HEK293T (cell line): ENCODE measurements around the gene EXOC3L1.

Source experiments
- CTCF ChIA-PET: fragments of 350-600 bp; formaldehyde crosslinking; extraction: SDS; loops from one replicate; lab custom pipeline; 2021; ENCODE audit warnings: antibody characterized with exemption, inconsistent platforms; lab: Yijun Ruan, JAX
- POLR2A ChIA-PET: fragments of 350-600 bp; formaldehyde crosslinking; extraction: SDS; loops from one replicate; lab custom pipeline; 2020; ENCODE audit warnings: antibody characterized with exemption, inconsistent platforms; lab: Yijun Ruan, JAX
- DNase-seq: peaks from one replicate; pipeline ENCODE4 v3.0.0; 2012; ENCODE audit warnings: mixed read lengths; ENCODE audit errors: extremely low spot score
- ARNT ChIP-seq: fragments of 450-650 bp; IDR thresholded peaks from 2 replicates; pipeline ENCODE4 v1.6.1; 2017; ENCODE audit warnings: mild to moderate bottlenecking
- BHLHE40 ChIP-seq: fragments of 450-650 bp; IDR thresholded peaks from 2 replicates; pipeline ENCODE4 v1.6.1; 2016; ENCODE audit warnings: mild to moderate bottlenecking, moderate library complexity, borderline replicate concordance
- CTBP1 ChIP-seq: fragments of 450-650 bp; IDR thresholded peaks from 2 replicates; pipeline ENCODE4 v1.6.1; 2016; ENCODE audit warnings: borderline replicate concordance
- ELF4 ChIP-seq: fragments of 450-650 bp; IDR thresholded peaks from 2 replicates; pipeline ENCODE4 v1.6.1; 2017; ENCODE audit warnings: antibody characterized with exemption
- FOXA1 ChIP-seq: fragments of 450-650 bp; IDR thresholded peaks from 2 replicates; pipeline ENCODE4 v1.6.1; 2016; ENCODE audit warnings: mild to moderate bottlenecking
- FOXK2 ChIP-seq: fragments of 450-650 bp; IDR thresholded peaks from 2 replicates; pipeline ENCODE4 v1.6.1; 2016; ENCODE audit warnings: mild to moderate bottlenecking
- FOXM1 ChIP-seq: fragments of 450-650 bp; IDR thresholded peaks from 2 replicates; pipeline ENCODE4 v1.6.1; 2017; ENCODE audit warnings: mild to moderate bottlenecking, borderline replicate concordance
- HDGF ChIP-seq: fragments of 450-650 bp; IDR thresholded peaks from 2 replicates; pipeline ENCODE4 v1.6.1; 2017; ENCODE audit warnings: antibody characterized with exemption, borderline replicate concordance
- L3MBTL2 ChIP-seq: fragments of 450-650 bp; conservative IDR thresholded peaks from 2 replicates; pipeline ENCODE4 v1.6.1; 2016; ENCODE audit warnings: mild to moderate bottlenecking
- LEF1 ChIP-seq: fragments of 450-650 bp; IDR thresholded peaks from 2 replicates; pipeline ENCODE4 v1.6.1; 2017; ENCODE audit warnings: mild to moderate bottlenecking, borderline replicate concordance
- NFRKB ChIP-seq: fragments of 450-650 bp; IDR thresholded peaks from 2 replicates; pipeline ENCODE4 v1.6.1; 2016; ENCODE audit warnings: mild to moderate bottlenecking, moderate library complexity
- SP1 ChIP-seq: fragments of 450-650 bp; IDR thresholded peaks from 2 replicates; pipeline ENCODE4 v1.6.1; 2017
- SUZ12 ChIP-seq: fragments of 450-650 bp; IDR thresholded peaks from 2 replicates; pipeline ENCODE4 v1.6.1; 2016; ENCODE audit warnings: mild to moderate bottlenecking
- TARDBP ChIP-seq: fragments of 450-650 bp; IDR thresholded peaks from 2 replicates; pipeline ENCODE4 v1.6.1; 2016
- ZNF384 ChIP-seq: fragments of 450-650 bp; IDR thresholded peaks from 2 replicates; pipeline ENCODE4 v1.6.1; 2016
- TF ChIP-seq, protein P1 (sequence below): fragments of 450-650 bp; IDR thresholded peaks from 2 replicates; pipeline ENCODE4 v1.6.1; 2016

Gene EXOC3L1

DNA sequence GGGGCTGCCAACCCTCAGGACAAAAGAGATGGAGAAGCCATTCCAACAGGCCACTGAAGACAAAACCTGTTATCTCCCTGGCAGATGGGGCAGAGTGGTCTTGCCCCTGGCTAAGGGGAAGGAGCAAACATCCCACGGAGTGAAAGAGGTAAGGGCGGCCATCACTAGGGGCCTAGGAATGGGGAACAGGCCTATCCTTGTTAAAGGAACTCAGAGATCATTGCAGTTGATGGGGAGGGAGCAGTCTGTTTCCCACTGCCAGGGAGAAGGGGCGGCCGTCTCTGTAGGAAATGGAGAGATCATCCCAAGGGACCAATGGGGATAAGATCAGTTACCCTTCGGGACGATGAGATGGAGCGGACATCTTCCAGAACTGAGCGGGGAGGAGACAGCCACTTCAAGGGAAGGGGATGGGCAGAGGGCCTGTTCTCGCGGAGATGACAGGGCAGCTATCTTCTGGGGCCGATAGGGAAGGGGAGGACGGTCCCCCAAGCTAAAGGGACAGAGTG is 36.4 kb upstream of the EXOC3L1 start:
- TF ChIP-seq SP1 (no peak), TARDBP (no peak), ZNF384 (no peak), ELF4 (no peak), SUZ12 (no peak), FOXK2 (no peak), FOXM1 (no peak), ARNT (no peak), NFRKB (no peak)
- CTCF ChIA-PET = interaction anchor here (0.6 to 1.2 kb wide), 4 partner anchors 20 to 265 kb away, joined by 3 to 5 read pairs (median 4); partner anchors contain the start of gene CES3
- no peak for DNase-seq
- POLR2A ChIA-PET = interaction anchor here (0.6 to 2.4 kb wide), 17 partner anchors 8 to 321 kb away, joined by 3 to 22 read pairs (median 5); partner anchors contain the start of genes EXOC3L1, FHOD1, NOL3 and SLC9A5

GRCh38 chr16:67223992-67224391 is 34.1 kb upstream of the EXOC3L1 start:
- ChIA-PET CTCF (interaction anchor here (0.8 kb wide), 1 partner anchor 26 kb away, joined by 5 read pairs; no protein-coding TSS in a partner anchor), POLR2A (interaction anchor here (0.8 kb wide), 1 partner anchor 24 kb away, joined by 3 read pairs; the partner anchor contains the start of gene FHOD1)
- no peak for DNase-seq
- TF ChIP-seq FOXM1 = no peak

GRCh38 chr16:67216612-67217490 is 26.9 kb upstream of the EXOC3L1 start:
- POLR2A ChIA-PET = interaction anchor here (1.0 kb wide), 1 partner anchor 11 kb away, joined by 3 read pairs; no protein-coding TSS in a partner anchor
- TF ChIP-seq LEF1 (no peak), TARDBP (no peak), CTBP1 (no peak), HDGF (no peak), ARNT (no peak), NFRKB (no peak), SP1 (no peak), FOXA1 (no peak), FOXK2 (no peak), BHLHE40 (no peak), L3MBTL2 (no peak)
- TF ChIP-seq, protein P1, sequence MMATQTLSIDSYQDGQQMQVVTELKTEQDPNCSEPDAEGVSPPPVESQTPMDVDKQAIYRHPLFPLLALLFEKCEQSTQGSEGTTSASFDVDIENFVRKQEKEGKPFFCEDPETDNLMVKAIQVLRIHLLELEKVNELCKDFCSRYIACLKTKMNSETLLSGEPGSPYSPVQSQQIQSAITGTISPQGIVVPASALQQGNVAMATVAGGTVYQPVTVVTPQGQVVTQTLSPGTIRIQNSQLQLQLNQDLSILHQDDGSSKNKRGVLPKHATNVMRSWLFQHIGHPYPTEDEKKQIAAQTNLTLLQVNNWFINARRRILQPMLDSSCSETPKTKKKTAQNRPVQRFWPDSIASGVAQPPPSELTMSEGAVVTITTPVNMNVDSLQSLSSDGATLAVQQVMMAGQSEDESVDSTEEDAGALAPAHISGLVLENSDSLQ = no peak
- no peak for DNase-seq
- CTCF ChIA-PET = no interaction called here

DNA sequence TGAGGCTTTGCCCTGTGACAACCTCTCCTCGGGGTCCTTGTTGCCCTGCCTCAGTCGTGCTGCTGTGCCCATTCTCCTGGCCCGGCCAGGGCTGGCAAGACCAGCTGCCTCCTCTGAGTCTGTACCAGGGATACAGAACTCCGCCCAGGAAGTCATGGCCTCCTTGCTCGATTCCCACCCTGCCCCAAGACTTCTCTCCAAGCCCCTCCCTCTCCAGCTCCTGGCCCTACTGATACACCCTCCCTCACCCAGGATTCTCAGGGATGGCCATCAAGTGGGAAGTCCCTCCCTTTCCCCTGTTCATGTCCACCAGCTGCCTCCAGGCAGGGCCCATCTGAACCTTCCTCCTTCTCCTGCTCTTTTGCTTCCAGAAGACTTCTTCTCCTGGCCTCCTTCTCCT is 25.8 kb upstream of the EXOC3L1 start:
- CTCF ChIA-PET = interaction anchor here (0.7 kb wide), 1 partner anchor 508 kb away, joined by 3 read pairs; no protein-coding TSS in a partner anchor
- POLR2A ChIA-PET = interaction anchor here (1.2 kb wide), 1 partner anchor 10 kb away, joined by 4 read pairs; no protein-coding TSS in a partner anchor
- TF ChIP-seq L3MBTL2 = no peak
- no peak for TF ChIP-seq SUZ12
- TF ChIP-seq SP1 = no peak
- TF ChIP-seq, protein P1 = no peak
- no peak for TF ChIP-seq ZNF384
- TF ChIP-seq NFRKB = no peak
- no peak for TF ChIP-seq FOXM1
- no peak for TF ChIP-seq LEF1
- TF ChIP-seq CTBP1 = no peak
- no peak for TF ChIP-seq FOXK2
- no peak for TF ChIP-seq ELF4
- no peak for DNase-seq

- ChIA-PET CTCF (no interaction called here), POLR2A (interaction anchor here (1.3 kb wide), 1 partner anchor 13 kb away, joined by 4 read pairs; the partner anchor contains the start of gene TMEM208)
- TF ChIP-seq ELF4 (no peak), SP1 (no peak), SUZ12 (no peak), CTBP1 (no peak), FOXA1 (no peak), LEF1 (no peak), ZNF384 (no peak), FOXK2 (no peak), TARDBP (no peak), ARNT (no peak), NFRKB (no peak)
- TF ChIP-seq, protein P1 = no peak
- no peak for DNase-seq
Observed at GRCh38 chr16:67213197-67214019, 23.5 kb upstream of the EXOC3L1 start.

DNA sequence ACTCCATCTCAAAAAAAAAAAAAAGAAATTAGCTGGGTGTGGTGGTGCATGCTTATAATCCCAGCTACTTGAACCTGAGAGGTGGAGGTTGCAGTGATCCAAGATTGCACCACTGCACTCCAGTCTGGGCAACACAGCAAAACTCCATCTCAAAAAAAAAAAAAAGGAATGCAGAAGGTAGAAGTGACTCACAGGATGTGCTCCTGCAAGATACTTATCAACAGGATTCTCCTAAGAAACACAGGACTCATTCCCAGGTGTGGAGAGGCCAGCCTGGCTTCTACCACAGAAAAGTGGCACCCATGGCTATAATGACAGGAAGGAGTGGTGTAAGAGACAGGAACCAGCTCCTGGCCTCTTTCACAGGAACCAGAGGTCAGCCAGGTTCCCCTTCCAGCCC is 22.8 kb upstream of the EXOC3L1 start:
- no peak for DNase-seq
- TF ChIP-seq HDGF (no peak), ZNF384 (no peak), FOXK2 (no peak), BHLHE40 (no peak), CTBP1 (no peak), FOXM1 (no peak), SUZ12 (no peak), ARNT (no peak), NFRKB (no peak), FOXA1 (no peak), ELF4 (no peak), SP1 (no peak), L3MBTL2 (no peak), TARDBP (no peak), LEF1 (no peak)
- TF ChIP-seq, protein P1 = no peak
- ChIA-PET POLR2A (interaction anchor here (1.3 kb wide), 1 partner anchor 14 kb away, joined by 4 read pairs; the partner anchor contains the start of gene TMEM208), CTCF (no interaction called here)
